H1 (cell line): Measurements from ENCODE around the gene PDF. TPM values are rescaled to one million over a fixed set of nuclear protein-coding genes. Genes with fewer than 3 reads are reported as not detected.

Source experiments
- CTCF ChIA-PET: fragments of 300-600 bp; sonication (Branson Sonifier 250); formaldehyde crosslinking; loops from one replicate; lab custom pipeline; 2021; ENCODE audit not compliant: partially characterized antibody; lab: Charles Lee
- POLR2A ChIA-PET: fragments of 300-600 bp; sonication (Branson Sonifier 250); formaldehyde crosslinking; loops from one replicate; lab custom pipeline; 2021; ENCODE audit warnings: inconsistent platforms; ENCODE audit not compliant: partially characterized antibody; lab: Charles Lee
- DNase-seq, 2 experiments: peaks; one replicate each; pipeline versions ENCODE4 v3.0.0 to v3.0.0-alpha.2; 2010 to 2022; ENCODE audit warnings: low spot score in 2 of 2, low read depth in 1 of 2, mixed read lengths in 1 of 2
- FAIRE-seq: peaks from 2 replicates; lab custom pipeline; 2011; peaks lifted over from hg19 to GRCh38; lab: Jason Lieb, UNC
- H2AFZ ChIP-seq: 2 replicates; pipeline ENCODE4 v1.8.1; 2012; ENCODE audit warnings: low read length, inconsistent platforms
- H2AK5ac ChIP-seq: 2 replicates; pipeline ENCODE4 v1.6.1; 2013; ENCODE audit warnings: low read depth, low read length
- H2BK120ac ChIP-seq: replicated peaks from 2 replicates; pipeline ENCODE3; 2013; ENCODE audit warnings: low read depth, low read length, inconsistent platforms
- H2BK12ac ChIP-seq: 2 replicates; pipeline ENCODE4 v1.6.1; 2013; ENCODE audit warnings: low read depth, low read length
- H2BK15ac ChIP-seq: 2 replicates; pipeline ENCODE4 v1.6.1; 2013; ENCODE audit warnings: low read length
- H2BK20ac ChIP-seq: 2 replicates; pipeline ENCODE4 v1.6.1; 2013; ENCODE audit warnings: low read length
- H2BK5ac ChIP-seq: 2 replicates; pipeline ENCODE4 v1.6.1; 2013; ENCODE audit warnings: low read depth, low read length
- H3K14ac ChIP-seq: 2 replicates; pipeline ENCODE4 v1.6.1; 2013; ENCODE audit warnings: inconsistent platforms; ENCODE audit not compliant: insufficient read length
- H3K18ac ChIP-seq: 2 replicates; pipeline ENCODE4 v1.6.1; 2013; ENCODE audit warnings: low read length; ENCODE audit errors: extremely low read depth
- H3K23ac ChIP-seq: 2 replicates; pipeline ENCODE4 v1.6.1; 2013; ENCODE audit warnings: inconsistent platforms; ENCODE audit not compliant: insufficient read length
- H3K23me2 ChIP-seq: 2 replicates; pipeline ENCODE4 v1.6.1; 2013; ENCODE audit warnings: low read depth, low read length
- H3K27ac ChIP-seq: 2 replicates; pipeline ENCODE4 v1.6.1; 2011; ENCODE audit warnings: low read depth, low read length, inconsistent platforms
- H3K27me3 ChIP-seq, 4 experiments: replicated peaks in 1 of 4; 1 replicate in 1 of 4; 2 replicates in 3 of 4; pipeline versions ENCODE4 v1.6.1 to v1.8.1; 2011 to 2013; ENCODE audit warnings: low read length in 3 of 4, mild to moderate bottlenecking in 3 of 4, inconsistent platforms in 2 of 4, mixed read lengths in 2 of 4, moderate library complexity in 1 of 4; ENCODE audit not compliant: control insufficient read depth in 3 of 4, insufficient read depth in 3 of 4; ENCODE audit errors: extremely low read depth in 1 of 4
- H3K36me3 ChIP-seq, 4 experiments: 2 replicates each; pipeline versions ENCODE4 v1.6.1 to v1.8.1; 2011 to 2013; ENCODE audit warnings: mild to moderate bottlenecking in 4 of 4, low read length in 3 of 4, moderate library complexity in 2 of 4, control low read depth in 1 of 4, inconsistent platforms in 1 of 4; ENCODE audit not compliant: insufficient read depth in 4 of 4, control insufficient read depth in 2 of 4
- H3K4ac ChIP-seq: replicated peaks from 2 replicates; pipeline ENCODE3; 2013; ENCODE audit warnings: low read length, low read depth, mixed read lengths, inconsistent platforms; ENCODE audit not compliant: insufficient read length
- H3K4me1 ChIP-seq, 4 experiments: replicated peaks in 1 of 4; 1 replicate in 1 of 4; 2 replicates in 3 of 4; pipeline versions ENCODE4 v1.6.1 to v1.8.1; 2011 to 2013; ENCODE audit warnings: low read length in 3 of 4, inconsistent platforms in 2 of 4, mixed read lengths in 1 of 4; ENCODE audit not compliant: insufficient read depth in 4 of 4, control insufficient read depth in 3 of 4
- H3K4me2 ChIP-seq, 2 experiments: 2 replicates each; pipeline versions ENCODE4 v1.6.1 to v1.8.1; 2011 to 2013; ENCODE audit warnings: low read depth in 2 of 2, low read length in 2 of 2, control low read depth in 1 of 2, inconsistent platforms in 1 of 2, mild to moderate bottlenecking in 1 of 2; ENCODE audit not compliant: insufficient read depth in 1 of 2
- H3K4me3 ChIP-seq, 4 experiments: fragments of 200-600, 300-600 bp in 1 of 4; sonication (generic), shearing (Covaris generic), sonication (Bioruptor Twin) in 1 of 4; 2 replicates each; pipeline versions ENCODE4 v1.5.1 to v1.8.1; 2011 to 2016; ENCODE audit warnings: low read length in 4 of 4, low read depth in 3 of 4, control low read depth in 2 of 4, inconsistent platforms in 2 of 4, mild to moderate bottlenecking in 2 of 4, mixed read lengths in 1 of 4, moderate library complexity in 1 of 4; ENCODE audit not compliant: insufficient read depth in 2 of 4; ENCODE audit errors: extremely low read depth in 1 of 4
- H3K56ac ChIP-seq: replicated peaks from 2 replicates; pipeline ENCODE3; 2013; ENCODE audit warnings: low read depth, mild to moderate bottlenecking, mixed read lengths, low read length, inconsistent platforms; ENCODE audit not compliant: insufficient read length
- H3K79me1 ChIP-seq: 2 replicates; pipeline ENCODE4 v1.6.1; 2013; ENCODE audit warnings: low read depth, low read length, control low read depth
- H3K79me2 ChIP-seq, 2 experiments: 2 replicates each; pipeline versions ENCODE4 v1.6.1 to v1.8.1; 2012 to 2013; ENCODE audit warnings: low read length in 2 of 2, mild to moderate bottlenecking in 2 of 2, inconsistent platforms in 1 of 2; ENCODE audit not compliant: insufficient read depth in 2 of 2, control insufficient read depth in 1 of 2
- H3K9ac ChIP-seq, 4 experiments: replicated peaks in 1 of 4; 1 replicate in 1 of 4; 2 replicates in 3 of 4; pipeline versions ENCODE4 v1.6.1 to v1.8.1; 2011 to 2013; ENCODE audit warnings: low read depth in 3 of 4, low read length in 3 of 4, control low read depth in 2 of 4, mild to moderate bottlenecking in 2 of 4, moderate library complexity in 2 of 4, inconsistent platforms in 1 of 4; ENCODE audit errors: extremely low read depth in 1 of 4
- H3K9me3 ChIP-seq, 2 experiments: 2 replicates each; pipeline versions ENCODE4 v1.6.1 to v1.8.1; 2012 to 2013; ENCODE audit warnings: mild to moderate bottlenecking in 2 of 2, moderate library complexity in 2 of 2, control low read depth in 1 of 2, inconsistent platforms in 1 of 2, low read depth in 1 of 2, low read length in 1 of 2, mixed read lengths in 1 of 2; ENCODE audit not compliant: insufficient read depth in 2 of 2
- H4K20me1 ChIP-seq, 2 experiments: replicated peaks in 1 of 2; 2 replicates each; pipeline versions ENCODE3 to v1.8.1; 2011 to 2013; ENCODE audit warnings: inconsistent platforms in 2 of 2, low read length in 2 of 2, mild to moderate bottlenecking in 1 of 2; ENCODE audit not compliant: insufficient read depth in 2 of 2, control insufficient read depth in 1 of 2
- H4K5ac ChIP-seq: 2 replicates; pipeline ENCODE4 v1.6.1; 2013; ENCODE audit warnings: low read length, low read depth, mixed read lengths, inconsistent platforms; ENCODE audit not compliant: insufficient read length
- H4K8ac ChIP-seq: 2 replicates; pipeline ENCODE4 v1.8.0; 2013; ENCODE audit warnings: mild to moderate bottlenecking, moderate library complexity, low read length, inconsistent platforms; ENCODE audit not compliant: insufficient read depth; ENCODE audit errors: extremely low read depth
- H4K91ac ChIP-seq: replicated peaks from 2 replicates; pipeline ENCODE3; 2013; ENCODE audit warnings: low read length, mixed read lengths, inconsistent platforms; ENCODE audit not compliant: insufficient read length
- POLR2A ChIP-seq, 2 experiments: IDR thresholded peaks; 1 replicate in 1 of 2; 2 replicates in 1 of 2; pipeline ENCODE4 v1.6.1; 2011; ENCODE audit warnings: low read depth in 2 of 2, low read length in 2 of 2, mild to moderate bottlenecking in 2 of 2; ENCODE audit errors: control extremely low read depth in 1 of 2
- POLR2AphosphoS5 ChIP-seq: IDR thresholded peaks from 2 replicates; pipeline ENCODE4 v1.6.1; 2011; ENCODE audit warnings: low read depth, low read length
- SAP30 ChIP-seq: fragments of 300-600 bp; sonication (generic); IDR thresholded peaks from 2 replicates; pipeline ENCODE4 v1.7.1; 2012; ENCODE audit warnings: low read length, moderate library complexity, mild to moderate bottlenecking, inconsistent platforms; ENCODE audit not compliant: insufficient read depth, insufficient replicate concordance
- WGBS, 2 experiments: shearing (Covaris generic) in 1 of 2; methylation state at CpG; one replicate each; pipeline versions ENCODE4 v1.1.6 to v1.1.7; 2013 to 2015; ENCODE audit warnings: low lambda C conversion rate in 2 of 2, mixed read lengths in 2 of 2, inconsistent platforms in 1 of 2, low coverage in 1 of 2, missing lambda C conversion rate in 1 of 2; ENCODE audit not compliant: insufficient replicate concordance in 2 of 2, insufficient coverage in 1 of 2, insufficient read length in 1 of 2; ENCODE audit errors: extremely low coverage in 1 of 2, missing lambda C conversion rate in 1 of 2; 5-methylcytosine and 5-hydroxymethylcytosine counted together
- polyA plus RNA-seq, 7 experiments: library from polyadenylated mRNA; depleted of rRNA in 3 of 7; stranded (reverse) in 5 of 7; unstranded in 2 of 7; fragments of >200 nt in 5 of 7; fragments of 200-250 nt in 2 of 7; gene quantifications; 1 replicate in 5 of 7; 2 replicates in 1 of 7; 4 replicates in 1 of 7; pipeline versions ENCODE4 v1.2.1 to v1.2.3, GENCODE V29; 2011 to 2013; ENCODE audit warnings: missing spikeins in 2 of 7, mixed read lengths in 2 of 7
- total RNA-seq: library from RNA; stranded (reverse); fragmentation: NEBNext Ultra II Directional; extraction: Animal tissue kit (Norgen Biotek cat#: 25700); gene quantifications from 2 replicates; pipeline ENCODE4 v1.2.1, GENCODE V29; 2021

PDF gene
- total and polyA plus RNA-seq, 2 of the 8 experiments (the other 6 are each of a cell fraction or from before 2014, with no cell fraction given): 17.7 to 23.9 TPM

- TF ChIP-seq POLR2A (IDR thresholded peaks at IDR 0.05; ENCODE audit: control extremely low read depth in 1 of 2, low read depth in 2 of 2, low read length in 2 of 2): 0 out of 3 replicates have a peak, but pooled peaks of 1 of the 2 experiments have one; percentile 33
- TF ChIP-seq POLR2AphosphoS5: 0 out of 2 replicates have a peak, but pooled peaks have one; percentile 30
- TF ChIP-seq SAP30: no peak
- WGBS, 2 experiments: 89% methylated on average over 10 of the region's 10 CpGs; no CpG with 5 or more reads in 1 of the 2 experiments
- Histone ChIP-seq H2AK5ac (no peak overlapping the region), H2BK20ac (no peak overlapping the region), H3K23ac (no peak overlapping the region), H3K36me3 (peaks cover 20 to 86% (median 46%) of the 10 kb centered on the region in 4 experiments), H3K4me2 (no peak overlapping the region), H4K91ac (no peak overlapping the region), H3K4me1 (peaks cover 6 to 14% (median 10%) of the 10 kb centered on the region in 4 experiments), H3K9me3 (no peaks in the 10 kb centered on the region), H4K8ac (no peak overlapping the region), H2BK15ac (no peak overlapping the region), H2AFZ (no peak overlapping the region), H3K9ac (no peak overlapping the region; a peak in 1 of 7 replicates), H3K56ac (no peak overlapping the region), H3K79me1 (peaks cover 21% of the 10 kb centered on the region), H3K23me2 (peaks cover 9% of the 10 kb centered on the region; the same call in 1 of the 2 replicates), H3K79me2 (peaks cover 8 to 64% of the 10 kb centered on the region in 2 experiments), H2BK120ac (no peak overlapping the region), H4K5ac (no peak overlapping the region), H3K18ac (no peak overlapping the region), H2BK12ac (no peak overlapping the region), H3K27me3 (no peaks in the 10 kb centered on the region), H3K4ac (no peak overlapping the region), H3K14ac (no peak overlapping the region), H4K20me1 (peaks cover 14 to 46% of the 10 kb centered on the region in 2 experiments), H2BK5ac (no peak overlapping the region), H3K4me3 (no peak overlapping the region), H3K27ac (no peak overlapping the region)
- ChIA-PET CTCF (interaction anchor here (0.6 to 3.4 kb wide), 2 partner anchors 14 to 1115 kb away, joined by 3 to 10 read pairs; partner anchors contain the start of genes COG8 and NIP7), POLR2A (interaction anchor here (24.8 to 29.8 kb wide), 2 partner anchors 4 to 12 kb away, joined by 497 read pairs; partner anchors contain the start of genes COG8, NIP7, PDF and TMED6)
- no peak for DNase-seq
- no peak for FAIRE-seq
Measured at GRCh38 chr16:69324585-69325253, 5.7 kb downstream of the PDF start.
